ENCODE measurements around the gene CLPTM1.

DNA sequence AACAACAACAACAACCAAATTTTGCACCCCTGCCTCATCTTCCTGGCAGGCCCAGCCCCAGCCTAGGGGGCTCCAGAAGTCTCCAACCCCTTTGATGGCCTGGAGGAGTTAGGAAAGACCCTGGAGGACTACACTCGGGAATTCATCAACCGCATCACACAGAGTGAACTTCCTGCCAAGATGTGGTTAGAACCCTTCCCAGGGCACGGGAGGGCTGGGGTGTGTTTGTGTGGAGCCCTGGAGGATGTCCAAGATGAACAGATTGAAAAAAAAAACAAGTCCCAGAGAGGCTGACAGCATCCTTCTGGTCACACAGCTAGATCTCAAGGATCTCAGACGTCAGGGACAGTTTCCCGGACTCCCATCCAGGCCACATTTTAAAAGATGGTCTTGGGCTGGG lies 27.4 kb upstream of the CLPTM1 start:
- TF ChIP-seq, protein P1, sequence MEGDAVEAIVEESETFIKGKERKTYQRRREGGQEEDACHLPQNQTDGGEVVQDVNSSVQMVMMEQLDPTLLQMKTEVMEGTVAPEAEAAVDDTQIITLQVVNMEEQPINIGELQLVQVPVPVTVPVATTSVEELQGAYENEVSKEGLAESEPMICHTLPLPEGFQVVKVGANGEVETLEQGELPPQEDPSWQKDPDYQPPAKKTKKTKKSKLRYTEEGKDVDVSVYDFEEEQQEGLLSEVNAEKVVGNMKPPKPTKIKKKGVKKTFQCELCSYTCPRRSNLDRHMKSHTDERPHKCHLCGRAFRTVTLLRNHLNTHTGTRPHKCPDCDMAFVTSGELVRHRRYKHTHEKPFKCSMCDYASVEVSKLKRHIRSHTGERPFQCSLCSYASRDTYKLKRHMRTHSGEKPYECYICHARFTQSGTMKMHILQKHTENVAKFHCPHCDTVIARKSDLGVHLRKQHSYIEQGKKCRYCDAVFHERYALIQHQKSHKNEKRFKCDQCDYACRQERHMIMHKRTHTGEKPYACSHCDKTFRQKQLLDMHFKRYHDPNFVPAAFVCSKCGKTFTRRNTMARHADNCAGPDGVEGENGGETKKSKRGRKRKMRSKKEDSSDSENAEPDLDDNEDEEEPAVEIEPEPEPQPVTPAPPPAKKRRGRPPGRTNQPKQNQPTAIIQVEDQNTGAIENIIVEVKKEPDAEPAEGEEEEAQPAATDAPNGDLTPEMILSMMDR (IDR thresholded peaks at IDR 0.05; ENCODE audit: insufficient read depth, low read length, poor library complexity, severe bottlenecking) = no peak
- no peak for TF ChIP-seq EZH2phosphoT487 (conservative IDR thresholded peaks at IDR 0.05; ENCODE audit: low read length)

All from SU-DHL-6 (cell line).